IMR-90 (cell line): ENCODE results near the gene MTHFD2L. TPM values are rescaled to one million over a fixed set of nuclear protein-coding genes. Genes with fewer than 3 reads are reported as not detected.

Source experiments
- ATAC-seq: fragments of 200-7000 bp; cut with Tn5 transposase; 2 replicates; pipeline ENCODE4 v1.9.1; 2020; ENCODE audit warnings: low read depth, mild to moderate bottlenecking, moderate library complexity
- BruUV-seq: library from RNA; stranded (reverse); fragments of 400-500 nt; replicated peaks from 2 replicates; lab custom pipeline; 2021; lab: Mats Ljungman, UMichigan
- CTCF ChIA-PET: fragments of 300-600 bp; formaldehyde crosslinking; extraction: SDS; loops from one replicate; lab custom pipeline; 2021; ENCODE audit warnings: antibody characterized with exemption; lab: Yijun Ruan, JAX
- POLR2A ChIA-PET: fragments of 300-600 bp; sonication (Branson Sonifier 250); formaldehyde crosslinking; loops from one replicate; lab custom pipeline; 2022; ENCODE audit warnings: antibody characterized with exemption; ENCODE audit not compliant: unreplicated experiment; lab: Charles Lee
- DNase-seq: peaks from one replicate; pipeline ENCODE4 v3.0.0; 2013
- H2AFZ ChIP-seq: replicated peaks from 2 replicates; pipeline ENCODE3; 2013; ENCODE audit warnings: low read length, mild to moderate bottlenecking; ENCODE audit not compliant: poor library complexity
- H2AK5ac ChIP-seq: 2 replicates; pipeline ENCODE4 v1.6.1; 2013; ENCODE audit warnings: low read depth, low read length, inconsistent platforms
- H2AK9ac ChIP-seq: replicated peaks from 2 replicates; pipeline ENCODE3; 2013; ENCODE audit warnings: mild to moderate bottlenecking, low read depth, low read length, moderate library complexity; ENCODE audit not compliant: poor library complexity
- H2BK120ac ChIP-seq: 2 replicates; pipeline ENCODE4 v1.6.1; 2013; ENCODE audit warnings: low read depth, low read length, inconsistent platforms
- H2BK15ac ChIP-seq: 3 replicates; pipeline ENCODE4 v1.6.1; 2013; ENCODE audit warnings: low read depth, low read length, inconsistent platforms
- H2BK20ac ChIP-seq: 2 replicates; pipeline ENCODE4 v1.6.1; 2013; ENCODE audit warnings: low read depth, mild to moderate bottlenecking, inconsistent platforms, low read length, moderate library complexity
- H2BK5ac ChIP-seq: 2 replicates; pipeline ENCODE4 v1.6.1; 2013; ENCODE audit warnings: mild to moderate bottlenecking, low read depth, low read length, inconsistent platforms; ENCODE audit not compliant: poor library complexity, severe bottlenecking
- H3K14ac ChIP-seq: replicated peaks from 2 replicates; pipeline ENCODE4 v1.6.1; 2013; ENCODE audit warnings: low read depth, low read length, inconsistent platforms
- H3K18ac ChIP-seq: 2 replicates; pipeline ENCODE4 v1.6.1; 2013; ENCODE audit warnings: low read depth, low read length, control low read depth
- H3K23ac ChIP-seq: 2 replicates; pipeline ENCODE4 v1.6.1; 2013; ENCODE audit warnings: low read depth, low read length, inconsistent platforms
- H3K27ac ChIP-seq: 2 replicates; pipeline ENCODE4 v1.5.1; 2013; ENCODE audit warnings: mild to moderate bottlenecking, control low read depth, low read length; ENCODE audit not compliant: insufficient read depth
- H3K27me3 ChIP-seq: 2 replicates; pipeline ENCODE4 v1.6.1; 2013; ENCODE audit warnings: low read length; ENCODE audit not compliant: control insufficient read depth, insufficient read depth
- H3K36me3 ChIP-seq: 2 replicates; pipeline ENCODE4 v1.6.1; 2013; ENCODE audit warnings: low read length, mixed read lengths; ENCODE audit not compliant: control insufficient read depth, insufficient read depth
- H3K4ac ChIP-seq: 2 replicates; pipeline ENCODE4 v1.6.1; 2013; ENCODE audit warnings: low read depth, low read length, inconsistent platforms
- H3K4me1 ChIP-seq: 2 replicates; pipeline ENCODE4 v1.6.1; 2013; ENCODE audit warnings: low read length, mixed read lengths; ENCODE audit not compliant: control insufficient read depth, insufficient read depth
- H3K4me2 ChIP-seq: 2 replicates; pipeline ENCODE4 v1.6.1; 2013; ENCODE audit warnings: low read depth, mild to moderate bottlenecking, control low read depth, low read length, moderate library complexity
- H3K4me3 ChIP-seq: 2 replicates; pipeline ENCODE4 v1.5.1; 2013; ENCODE audit warnings: low read depth, mild to moderate bottlenecking, control low read depth, low read length, moderate library complexity; ENCODE audit not compliant: insufficient read depth
- H3K56ac ChIP-seq: 2 replicates; pipeline ENCODE4 v1.6.1; 2013; ENCODE audit warnings: low read length, inconsistent platforms; ENCODE audit not compliant: insufficient read depth; ENCODE audit errors: extremely low read depth
- H3K79me1 ChIP-seq, 2 experiments: 2 replicates each; pipeline ENCODE4 v1.6.1; 2013; ENCODE audit warnings: low read length in 2 of 2, inconsistent platforms in 1 of 2, low read depth in 1 of 2
- H3K9ac ChIP-seq: 2 replicates; pipeline ENCODE4 v1.6.1; 2013; ENCODE audit warnings: low read depth, low read length, control low read depth
- H3K9me1 ChIP-seq: 2 replicates; pipeline ENCODE4 v1.6.1; 2013; ENCODE audit warnings: low read length, inconsistent platforms; ENCODE audit not compliant: insufficient read depth
- H3K9me3 ChIP-seq: 2 replicates; pipeline ENCODE4 v1.6.1; 2013; ENCODE audit warnings: low read length; ENCODE audit not compliant: control insufficient read depth, insufficient read depth
- H4K20me1 ChIP-seq: 2 replicates; pipeline ENCODE4 v1.6.1; 2013; ENCODE audit warnings: low read length, inconsistent platforms; ENCODE audit not compliant: insufficient read depth
- H4K5ac ChIP-seq: 2 replicates; pipeline ENCODE4 v1.6.1; 2013; ENCODE audit warnings: mild to moderate bottlenecking, low read depth, low read length, control low read depth
- H4K8ac ChIP-seq, 2 experiments: 2 replicates each; pipeline ENCODE4 v1.6.1; 2013; ENCODE audit warnings: low read depth in 2 of 2, low read length in 2 of 2, control low read depth in 1 of 2, inconsistent platforms in 1 of 2
- H4K91ac ChIP-seq: 2 replicates; pipeline ENCODE4 v1.6.1; 2013; ENCODE audit warnings: low read depth, low read length, inconsistent platforms; ENCODE audit not compliant: insufficient read depth
- BHLHE40 ChIP-seq: fragments of 150-350 bp; IDR thresholded peaks from 2 replicates; pipeline ENCODE4 v1.6.1; 2016; ENCODE audit warnings: mild to moderate bottlenecking, low read depth, low read length
- CEBPB ChIP-seq: IDR thresholded peaks from 2 replicates; pipeline ENCODE4 v1.6.1; 2012; ENCODE audit warnings: low read depth, low read length, improper control_type of control experiment
- CHD1 ChIP-seq: IDR thresholded peaks from 2 replicates; pipeline ENCODE4 v1.6.1; 2012; ENCODE audit warnings: low read depth, low read length, improper control_type of control experiment
- CTCF ChIP-seq: conservative IDR thresholded peaks from 2 replicates; pipeline ENCODE4 v1.5.1; 2012; ENCODE audit warnings: mild to moderate bottlenecking, low read depth, low read length, improper control_type of control experiment
- ELK1 ChIP-seq: fragments of 150-350 bp; IDR thresholded peaks from 2 replicates; pipeline ENCODE4 v1.6.1; 2016; ENCODE audit warnings: low read depth, mild to moderate bottlenecking, low read length, moderate library complexity, borderline replicate concordance
- FOS ChIP-seq: fragments of 150-350 bp; IDR thresholded peaks from 2 replicates; pipeline ENCODE4 v1.6.1; 2016; ENCODE audit warnings: low read depth, low read length
- MAFK ChIP-seq: IDR thresholded peaks from 2 replicates; pipeline ENCODE4 v1.6.1; 2012; ENCODE audit warnings: low read depth, low read length, improper control_type of control experiment
- MAZ ChIP-seq: IDR thresholded peaks from 2 replicates; pipeline ENCODE4 v1.6.1; 2012; ENCODE audit warnings: low read depth, mild to moderate bottlenecking, low read length, improper control_type of control experiment, moderate library complexity, borderline replicate concordance
- RAD21 ChIP-seq: IDR thresholded peaks from 2 replicates; pipeline ENCODE4 v1.6.1; 2012; ENCODE audit warnings: low read length, improper control_type of control experiment
- RCOR1 ChIP-seq: IDR thresholded peaks from 2 replicates; pipeline ENCODE4 v1.6.1; 2012; ENCODE audit warnings: mild to moderate bottlenecking, low read length, improper control_type of control experiment; ENCODE audit not compliant: insufficient replicate concordance
- RFX5 ChIP-seq: IDR thresholded peaks from 2 replicates; pipeline ENCODE4 v1.8.0; 2012; ENCODE audit warnings: low read depth, mild to moderate bottlenecking, low read length, moderate library complexity
- SMC3 ChIP-seq: fragments of 150-350 bp; IDR thresholded peaks from 2 replicates; pipeline ENCODE4 v1.6.1; 2016; ENCODE audit warnings: low read depth, mild to moderate bottlenecking, antibody characterized with exemption, low read length, moderate library complexity
- USF2 ChIP-seq: fragments of 150-350 bp; IDR thresholded peaks from 2 replicates; pipeline ENCODE4 v1.6.1; 2017; ENCODE audit warnings: mild to moderate bottlenecking, antibody characterized with exemption, low read length, low read depth
- WGBS, 2 experiments: methylation state at CpG; one replicate each; pipeline versions ENCODE4 v1.1.5 to v1.1.7; 2013; ENCODE audit warnings: missing lambda C conversion rate in 2 of 2; ENCODE audit not compliant: insufficient read length in 1 of 2; ENCODE audit errors: extremely low coverage in 2 of 2; 5-methylcytosine and 5-hydroxymethylcytosine counted together
- dilution Hi-C: fragments of 300-500 bp; cut with HindIII; formaldehyde crosslinking; loops from one replicate; pipeline ENCODE4 v1.14.3; 2018; ENCODE audit warnings: low sequenced_read_pairs; ENCODE audit not compliant: unreplicated experiment
- in situ Hi-C: fragments of 300-500 bp; cut with MboI; formaldehyde crosslinking; loops from 3 replicates; pipeline ENCODE4 v1.14.3; 2019; ENCODE audit warnings: low sequenced_read_pairs, inconsistent platforms, mixed read lengths
- intact Hi-C: fragments of 100-400 bp; cut with micrococcal nuclease; formaldehyde crosslinking; loops from 2 replicates; pipeline ENCODE4 v1.10.0; 2022
- polyA plus RNA-seq, 3 experiments: library from polyadenylated mRNA; depleted of rRNA; stranded (reverse); fragments of >200 nt; gene quantifications; 2 replicates each; pipeline ENCODE4 v1.2.3, GENCODE V29; 2012; ENCODE audit warnings: low replicate concordance in 1 of 3
- total RNA-seq: library from RNA; depleted of rRNA; stranded (reverse); fragments of >200 nt; gene quantifications from 2 replicates; pipeline ENCODE4 v1.2.3, GENCODE V29; 2012

The MTHFD2L gene
- total and polyA plus RNA-seq, 2 of the 4 experiments (the other 2 are of a cell fraction) = 2.8 to 4.3 TPM

GRCh38 chr4:74157154-74157553, 764 bp upstream of the MTHFD2L start:
- ATAC-seq (no peak), DNase-seq (peak; percentile 65)
- ChIA-PET CTCF (no interaction called here), POLR2A (interaction anchor here (0.6 kb wide), 1 partner anchor 178 kb away, joined by 3 read pairs; no protein-coding TSS in a partner anchor)
- Histone ChIP-seq H3K4me3 (peak overlapping the region; percentile 81; the same call in 1 of the 2 replicates), H4K8ac (peak overlapping the region; percentile 96), H2AK5ac (no peak overlapping the region), H4K91ac (peak overlapping the region; percentile 88), H3K18ac (peak overlapping the region; percentile 92; the same call in 1 of the 2 replicates), H3K4me2 (peak overlapping the region; percentile 95), H3K9ac (peak overlapping the region; percentile 95), H3K79me1 (peaks cover 5 to 21% of the 10 kb centered on the region in 2 experiments), H3K56ac (peak overlapping the region; percentile 94), H3K4ac (peak overlapping the region; percentile 94), H3K23ac (peak overlapping the region; percentile 98), H3K9me1 (no peaks in the 10 kb centered on the region; the same call in 1 of the 2 replicates), H4K20me1 (no peaks in the 10 kb centered on the region; the same call in 1 of the 2 replicates), H2BK5ac (peak overlapping the region; percentile 87), H2AFZ (peak overlapping the region; percentile 98), H2AK9ac (no peak overlapping the region), H4K5ac (peak overlapping the region; percentile 91), H3K36me3 (peaks cover 5% of the 10 kb centered on the region), H3K9me3 (no peaks in the 10 kb centered on the region), H3K14ac (peak overlapping the region; percentile 97), H3K27ac (peak overlapping the region; percentile 93), H2BK120ac (peak overlapping the region; percentile 90), H3K27me3 (no peaks in the 10 kb centered on the region), H3K4me1 (no peaks in the 10 kb centered on the region), H2BK20ac (0 out of 2 replicates have a peak overlapping the region, but pooled peaks have one; percentile 22), H2BK15ac (peak overlapping the region; percentile 67; the same call in 1 of the 3 replicates)
- intact Hi-C loops = no loop called here
- TF ChIP-seq MAFK = no peak
- TF ChIP-seq MAZ = no peak
- TF ChIP-seq RAD21 = no peak
- TF ChIP-seq CHD1 = no peak
- TF ChIP-seq RCOR1 = no peak
- no peak for TF ChIP-seq CEBPB
- TF ChIP-seq SMC3 = no peak
- no peak for TF ChIP-seq USF2
- TF ChIP-seq ELK1 = no peak
- TF ChIP-seq FOS = no peak
- no peak for TF ChIP-seq BHLHE40
- TF ChIP-seq RFX5 = no peak
- TF ChIP-seq CTCF = no peak
- WGBS, 2 experiments = no CpG with 5 or more reads among the region's 2 CpGs
- no TSS peak for BruUV-seq
- in situ Hi-C loops = no loop called here
- dilution Hi-C loops = no loop called here
